SK-N-SH treated with all-trans-retinoic acid at 6 μM for 48 hours (cell line): ENCODE measurements around the gene UBB.
A peak's percentile ranks its signal among the peaks of the same experiment; 100 is the strongest.

ENCODE experiments used
- ATAC-seq: fragments of 200-7000 bp; cut with Tn5 transposase; 3 replicates; pipeline ENCODE4 v1.9.1; 2020; ENCODE audit warnings: mild to moderate bottlenecking, moderate library complexity
- ARNTL ChIP-seq: fragments of 450-650 bp; formaldehyde crosslinking; IDR thresholded peaks from 2 replicates; pipeline ENCODE4 v1.5.0; 2020; ENCODE audit warnings: low read depth, mild to moderate bottlenecking, moderate library complexity, borderline replicate concordance
- BACH2 ChIP-seq: fragments of 250-450 bp; sonication (Bioruptor Pico); IDR thresholded peaks from 2 replicates; pipeline ENCODE4 v1.9.0; 2021; ENCODE audit warnings: mild to moderate bottlenecking, borderline replicate concordance
- CSDC2 ChIP-seq: fragments of 250-450 bp; sonication (Bioruptor Pico); IDR thresholded peaks from 2 replicates; pipeline ENCODE4 v1.5.0; 2020; ENCODE audit warnings: mild to moderate bottlenecking, moderate library complexity
- ESRRG ChIP-seq: fragments of 250-450 bp; sonication (Bioruptor Pico); IDR thresholded peaks from 2 replicates; pipeline ENCODE4 v1.6.1; 2021; ENCODE audit warnings: mild to moderate bottlenecking
- GLIS3 ChIP-seq: fragments of 250-450 bp; sonication (Bioruptor Pico); IDR thresholded peaks from 2 replicates; pipeline ENCODE4 v1.5.0; 2020; ENCODE audit warnings: mild to moderate bottlenecking, moderate library complexity
- ISL1 ChIP-seq: fragments of 250-450 bp; sonication (Bioruptor Pico); IDR thresholded peaks from 2 replicates; pipeline ENCODE4 v2.1.2; 2022; ENCODE audit warnings: mild to moderate bottlenecking, moderate library complexity
- OSR1 ChIP-seq: fragments of 250-450 bp; sonication (Bioruptor Pico); IDR thresholded peaks from 2 replicates; pipeline ENCODE4 v1.8.0; 2022; ENCODE audit warnings: moderate library complexity, mild to moderate bottlenecking, inconsistent platforms
- RARB ChIP-seq: fragments of 250-450 bp; sonication (Bioruptor Pico); IDR thresholded peaks from 2 replicates; pipeline ENCODE4 v1.8.0; 2021; ENCODE audit warnings: mild to moderate bottlenecking, moderate library complexity
- SNAI2 ChIP-seq: fragments of 250-450 bp; sonication (Bioruptor Pico); IDR thresholded peaks from 2 replicates; pipeline ENCODE4 v1.5.0; 2020; ENCODE audit warnings: mild to moderate bottlenecking, moderate library complexity
- TCF4 ChIP-seq: fragments of 250-450 bp; sonication (Bioruptor Pico); IDR thresholded peaks from 2 replicates; pipeline ENCODE4 v1.8.0; 2021; ENCODE audit warnings: mild to moderate bottlenecking, moderate library complexity, borderline replicate concordance
- TOX ChIP-seq: fragments of 250-450 bp; sonication (Bioruptor Pico); IDR thresholded peaks from 2 replicates; pipeline ENCODE4 v1.8.0; 2021; ENCODE audit warnings: mild to moderate bottlenecking, moderate library complexity, borderline replicate concordance
- ZC3H10 ChIP-seq: fragments of 250-450 bp; sonication (Bioruptor Pico); IDR thresholded peaks from 2 replicates; pipeline ENCODE4 v1.5.1; 2021; ENCODE audit warnings: mild to moderate bottlenecking, moderate library complexity
- ZFP30 ChIP-seq: fragments of 450-650 bp; formaldehyde crosslinking; IDR thresholded peaks from 2 replicates; pipeline ENCODE4 v1.5.0; 2022; ENCODE audit warnings: mild to moderate bottlenecking, moderate library complexity
- ZNF565 ChIP-seq: fragments of 450-650 bp; formaldehyde crosslinking; conservative IDR thresholded peaks from 2 replicates; pipeline ENCODE4 v1.5.0; 2020; ENCODE audit warnings: low read depth, mild to moderate bottlenecking, moderate library complexity
- ZNF70 ChIP-seq: fragments of 450-650 bp; formaldehyde crosslinking; IDR thresholded peaks from 2 replicates; pipeline ENCODE4 v1.5.0; 2020; ENCODE audit warnings: mild to moderate bottlenecking, moderate library complexity
- ZNF8 ChIP-seq: fragments of 450-650 bp; formaldehyde crosslinking; IDR thresholded peaks from 2 replicates; pipeline ENCODE4 v1.5.0; 2020; ENCODE audit warnings: mild to moderate bottlenecking, moderate library complexity
- TF ChIP-seq, protein P1 (sequence below): fragments of 250-450 bp; sonication (Bioruptor Pico); IDR thresholded peaks from 2 replicates; pipeline ENCODE4 v1.8.0; 2020; ENCODE audit warnings: mild to moderate bottlenecking, moderate library complexity, borderline replicate concordance
- TF ChIP-seq, protein P2 (sequence below): fragments of 250-450 bp; sonication (Bioruptor Pico); IDR thresholded peaks from 2 replicates; pipeline ENCODE4 v1.5.1; 2021; ENCODE audit warnings: mild to moderate bottlenecking, moderate library complexity
- TF ChIP-seq, protein P3 (sequence below): fragments of 250-450 bp; sonication (Bioruptor Pico); IDR thresholded peaks from 2 replicates; pipeline ENCODE4 v1.8.0; 2021; ENCODE audit warnings: low read depth, mild to moderate bottlenecking, moderate library complexity, borderline replicate concordance
- TF ChIP-seq, protein P4 (sequence below): fragments of 250-450 bp; sonication (Bioruptor Pico); IDR thresholded peaks from 2 replicates; pipeline ENCODE4 v1.5.1; 2020; ENCODE audit warnings: low read depth, mild to moderate bottlenecking, moderate library complexity

UBB gene

DNA sequence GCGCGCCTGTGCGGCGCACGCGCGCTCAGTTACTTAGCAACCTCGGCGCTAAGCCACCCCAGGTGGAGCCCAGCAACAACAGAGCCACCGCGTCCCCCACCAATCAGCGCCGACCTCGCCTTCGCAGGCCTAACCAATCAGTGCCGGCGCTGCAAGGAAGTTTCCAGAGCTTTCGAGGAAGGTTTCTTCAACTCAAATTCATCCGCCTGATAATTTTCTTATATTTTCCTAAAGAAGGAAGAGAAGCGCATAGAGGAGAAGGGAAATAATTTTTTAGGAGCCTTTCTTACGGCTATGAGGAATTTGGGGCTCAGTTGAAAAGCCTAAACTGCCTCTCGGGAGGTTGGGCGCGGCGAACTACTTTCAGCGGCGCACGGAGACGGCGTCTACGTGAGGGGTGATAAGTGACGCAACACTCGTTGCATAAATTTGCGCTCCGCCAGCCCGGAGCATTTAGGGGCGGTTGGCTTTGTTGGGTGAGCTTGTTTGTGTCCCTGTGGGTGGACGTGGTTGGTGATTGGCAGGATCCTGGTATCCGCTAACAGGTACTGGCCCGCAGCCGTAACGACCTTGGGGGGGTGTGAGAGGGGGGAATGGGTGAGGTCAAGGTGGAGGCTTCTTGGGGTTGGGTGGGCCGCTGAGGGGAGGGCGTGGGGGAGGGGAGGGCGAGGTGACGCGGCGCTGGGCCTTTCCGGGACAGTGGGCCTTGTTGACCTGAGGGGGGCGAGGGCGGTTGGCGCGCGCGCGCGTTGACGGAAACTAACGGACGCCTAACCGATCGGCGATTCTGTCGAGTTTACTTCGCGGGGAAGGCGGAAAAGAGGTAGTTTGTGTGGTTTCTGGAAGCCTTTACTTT, at the start of gene UBB:
Gene UBB (plus strand): TSS at position 452 of the 856 bp plus-strand sequence. CDS start 817 bp downstream, outside the sequence.
- ATAC-seq, result peak; percentile 96
- TF ChIP-seq GLIS3 (CRISPR knock-in tag), result peak; percentile 82; the same call in 1 of the 2 replicates
- TF ChIP-seq, protein P1, sequence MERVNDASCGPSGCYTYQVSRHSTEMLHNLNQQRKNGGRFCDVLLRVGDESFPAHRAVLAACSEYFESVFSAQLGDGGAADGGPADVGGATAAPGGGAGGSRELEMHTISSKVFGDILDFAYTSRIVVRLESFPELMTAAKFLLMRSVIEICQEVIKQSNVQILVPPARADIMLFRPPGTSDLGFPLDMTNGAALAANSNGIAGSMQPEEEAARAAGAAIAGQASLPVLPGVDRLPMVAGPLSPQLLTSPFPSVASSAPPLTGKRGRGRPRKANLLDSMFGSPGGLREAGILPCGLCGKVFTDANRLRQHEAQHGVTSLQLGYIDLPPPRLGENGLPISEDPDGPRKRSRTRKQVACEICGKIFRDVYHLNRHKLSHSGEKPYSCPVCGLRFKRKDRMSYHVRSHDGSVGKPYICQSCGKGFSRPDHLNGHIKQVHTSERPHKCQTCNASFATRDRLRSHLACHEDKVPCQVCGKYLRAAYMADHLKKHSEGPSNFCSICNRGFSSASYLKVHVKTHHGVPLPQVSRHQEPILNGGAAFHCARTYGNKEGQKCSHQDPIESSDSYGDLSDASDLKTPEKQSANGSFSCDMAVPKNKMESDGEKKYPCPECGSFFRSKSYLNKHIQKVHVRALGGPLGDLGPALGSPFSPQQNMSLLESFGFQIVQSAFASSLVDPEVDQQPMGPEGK, result peak; percentile 23; the same call in 1 of the 2 replicates
- TF ChIP-seq ZNF8 (CRISPR knock-in tag), result no peak
- peak; percentile 74; the same call in 1 of the 2 replicates for TF ChIP-seq RARB
- TF ChIP-seq, protein P2, sequence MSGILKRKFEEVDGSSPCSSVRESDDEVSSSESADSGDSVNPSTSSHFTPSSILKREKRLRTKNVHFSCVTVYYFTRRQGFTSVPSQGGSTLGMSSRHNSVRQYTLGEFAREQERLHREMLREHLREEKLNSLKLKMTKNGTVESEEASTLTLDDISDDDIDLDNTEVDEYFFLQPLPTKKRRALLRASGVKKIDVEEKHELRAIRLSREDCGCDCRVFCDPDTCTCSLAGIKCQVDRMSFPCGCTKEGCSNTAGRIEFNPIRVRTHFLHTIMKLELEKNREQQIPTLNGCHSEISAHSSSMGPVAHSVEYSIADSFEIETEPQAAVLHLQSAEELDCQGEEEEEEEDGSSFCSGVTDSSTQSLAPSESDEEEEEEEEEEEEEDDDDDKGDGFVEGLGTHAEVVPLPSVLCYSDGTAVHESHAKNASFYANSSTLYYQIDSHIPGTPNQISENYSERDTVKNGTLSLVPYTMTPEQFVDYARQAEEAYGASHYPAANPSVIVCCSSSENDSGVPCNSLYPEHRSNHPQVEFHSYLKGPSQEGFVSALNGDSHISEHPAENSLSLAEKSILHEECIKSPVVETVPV (CRISPR knock-in tag), result peak; percentile 33; the same call in 1 of the 2 replicates
- no peak for TF ChIP-seq SNAI2 (CRISPR knock-in tag)
- TF ChIP-seq, protein P3, sequence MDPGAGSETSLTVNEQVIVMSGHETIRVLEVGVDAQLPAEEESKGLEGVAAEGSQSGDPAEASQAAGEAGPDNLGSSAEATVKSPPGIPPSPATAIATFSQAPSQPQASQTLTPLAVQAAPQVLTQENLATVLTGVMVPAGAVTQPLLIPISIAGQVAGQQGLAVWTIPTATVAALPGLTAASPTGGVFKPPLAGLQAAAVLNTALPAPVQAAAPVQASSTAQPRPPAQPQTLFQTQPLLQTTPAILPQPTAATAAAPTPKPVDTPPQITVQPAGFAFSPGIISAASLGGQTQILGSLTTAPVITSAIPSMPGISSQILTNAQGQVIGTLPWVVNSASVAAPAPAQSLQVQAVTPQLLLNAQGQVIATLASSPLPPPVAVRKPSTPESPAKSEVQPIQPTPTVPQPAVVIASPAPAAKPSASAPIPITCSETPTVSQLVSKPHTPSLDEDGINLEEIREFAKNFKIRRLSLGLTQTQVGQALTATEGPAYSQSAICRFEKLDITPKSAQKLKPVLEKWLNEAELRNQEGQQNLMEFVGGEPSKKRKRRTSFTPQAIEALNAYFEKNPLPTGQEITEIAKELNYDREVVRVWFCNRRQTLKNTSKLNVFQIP, result peak; percentile 90; the same call in 1 of the 2 replicates
- 0 out of 2 replicates have a peak, but pooled peaks have one; percentile 34 for TF ChIP-seq TCF4 (CRISPR knock-in tag)
- TF ChIP-seq TOX (CRISPR knock-in tag), result peak; percentile 86
- no peak for TF ChIP-seq ARNTL (CRISPR knock-in tag)
- peak; percentile 85 for TF ChIP-seq CSDC2 (CRISPR knock-in tag)
- TF ChIP-seq ZC3H10 (CRISPR knock-in tag), result 0 out of 2 replicates have a peak, but pooled peaks have one; percentile 27

DNA sequence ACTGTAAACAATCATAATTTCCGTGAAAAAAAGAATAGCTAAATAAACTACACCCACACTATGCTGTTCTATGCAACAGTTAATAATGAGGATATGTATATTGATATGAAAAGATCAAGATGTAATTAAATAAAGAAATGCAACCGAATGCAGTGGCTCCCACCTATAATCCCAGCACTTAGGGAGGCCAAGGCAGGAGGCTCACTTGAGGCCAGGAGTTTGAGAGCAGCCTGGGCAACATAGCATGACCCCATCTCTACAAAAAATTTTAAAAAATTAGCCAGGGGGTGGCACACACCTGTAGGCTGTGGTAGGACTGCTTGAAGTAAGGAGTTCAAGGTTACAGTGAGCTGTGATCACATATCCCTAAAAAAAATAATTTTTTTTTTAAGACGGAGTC, 42.5 kb upstream of the UBB start:
- TF ChIP-seq GLIS3 (CRISPR knock-in tag) (no peak), TOX (CRISPR knock-in tag) (no peak), ZNF70 (no peak), ZC3H10 (CRISPR knock-in tag) (no peak)
- no peak for ATAC-seq

DNA sequence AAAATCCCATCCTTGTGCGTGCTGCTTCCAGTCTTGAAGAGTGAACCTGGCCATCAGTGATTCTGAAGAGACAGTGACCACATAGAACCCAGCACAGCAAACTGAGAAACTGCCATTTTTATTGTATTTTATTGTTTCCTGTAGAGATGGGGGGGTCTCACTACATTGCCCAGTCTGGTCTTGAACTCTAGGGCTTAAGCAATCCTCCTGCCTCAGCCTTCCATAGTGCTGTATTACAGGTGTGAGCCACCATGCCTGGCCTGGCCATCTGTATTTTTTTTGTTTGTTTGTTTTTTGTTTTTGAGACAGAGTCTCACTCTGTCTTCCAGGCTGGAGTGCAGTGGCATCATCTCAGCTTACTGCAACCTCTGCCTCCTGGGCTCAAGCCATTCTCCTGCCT, 41.5 kb upstream of the UBB start:
- TF ChIP-seq ZC3H10 (CRISPR knock-in tag) (no peak), ZNF565 (no peak), BACH2 (CRISPR knock-in tag) (no peak), OSR1 (no peak), ARNTL (CRISPR knock-in tag) (no peak), ESRRG (CRISPR knock-in tag) (no peak), CSDC2 (CRISPR knock-in tag) (no peak), TCF4 (CRISPR knock-in tag) (no peak), ZNF8 (CRISPR knock-in tag) (no peak), ZNF70 (no peak), ISL1 (CRISPR knock-in tag) (no peak), ZFP30 (CRISPR knock-in tag) (no peak)
- TF ChIP-seq, protein P4, sequence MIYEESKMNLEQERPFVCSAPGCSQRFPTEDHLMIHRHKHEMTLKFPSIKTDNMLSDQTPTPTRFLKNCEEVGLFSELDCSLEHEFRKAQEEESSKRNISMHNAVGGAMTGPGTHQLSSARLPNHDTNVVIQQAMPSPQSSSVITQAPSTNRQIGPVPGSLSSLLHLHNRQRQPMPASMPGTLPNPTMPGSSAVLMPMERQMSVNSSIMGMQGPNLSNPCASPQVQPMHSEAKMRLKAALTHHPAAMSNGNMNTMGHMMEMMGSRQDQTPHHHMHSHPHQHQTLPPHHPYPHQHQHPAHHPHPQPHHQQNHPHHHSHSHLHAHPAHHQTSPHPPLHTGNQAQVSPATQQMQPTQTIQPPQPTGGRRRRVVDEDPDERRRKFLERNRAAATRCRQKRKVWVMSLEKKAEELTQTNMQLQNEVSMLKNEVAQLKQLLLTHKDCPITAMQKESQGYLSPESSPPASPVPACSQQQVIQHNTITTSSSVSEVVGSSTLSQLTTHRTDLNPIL, result no peak
- TF ChIP-seq, protein P2 (CRISPR knock-in tag), result no peak
- no peak for ATAC-seq
